Testis (tissue), 2 donors: ENCODE results near the gene PAK1.
"Not testable (repeated sequence)": the region's sequence is repeated elsewhere in the genome, so short reads cannot be mapped to it uniquely, and the experiment has no call there.

Source experiments
- CTCF ChIP-seq, 3 experiments: fragments of 450-650 bp in 2 of 3; fragments of 200-600 bp in 1 of 3; sonication (generic) in 1 of 3; IDR thresholded peaks; one replicate each; pipeline ENCODE4 v1.5.1; 2016 to 2019; ENCODE audit warnings: antibody characterized with exemption in 3 of 3, mild to moderate bottlenecking in 2 of 3, moderate library complexity in 1 of 3
- POLR2A ChIP-seq: fragments of 450-650 bp; IDR thresholded peaks from one replicate; pipeline ENCODE4 v1.6.1; 2017; ENCODE audit warnings: antibody characterized with exemption, mild to moderate bottlenecking, moderate library complexity

- TF ChIP-seq CTCF (IDR thresholded peaks at IDR 0.05); POLR2A: not testable (repeated sequence)
These were observed 90.5 kb downstream of the PAK1 start for GRCh38 chr11:77383349-77383748.
